HG02759 (cell line): ENCODE data around the gene PGBD1.

Source experiments
- ATAC-seq: cut with Tn5 transposase; IDR thresholded peaks from one replicate; pipeline ENCODE4 v1.9.1; 2021; ENCODE audit warnings: mild to moderate bottlenecking, moderate library complexity; ENCODE audit not compliant: unreplicated experiment

Gene PGBD1, protein sequence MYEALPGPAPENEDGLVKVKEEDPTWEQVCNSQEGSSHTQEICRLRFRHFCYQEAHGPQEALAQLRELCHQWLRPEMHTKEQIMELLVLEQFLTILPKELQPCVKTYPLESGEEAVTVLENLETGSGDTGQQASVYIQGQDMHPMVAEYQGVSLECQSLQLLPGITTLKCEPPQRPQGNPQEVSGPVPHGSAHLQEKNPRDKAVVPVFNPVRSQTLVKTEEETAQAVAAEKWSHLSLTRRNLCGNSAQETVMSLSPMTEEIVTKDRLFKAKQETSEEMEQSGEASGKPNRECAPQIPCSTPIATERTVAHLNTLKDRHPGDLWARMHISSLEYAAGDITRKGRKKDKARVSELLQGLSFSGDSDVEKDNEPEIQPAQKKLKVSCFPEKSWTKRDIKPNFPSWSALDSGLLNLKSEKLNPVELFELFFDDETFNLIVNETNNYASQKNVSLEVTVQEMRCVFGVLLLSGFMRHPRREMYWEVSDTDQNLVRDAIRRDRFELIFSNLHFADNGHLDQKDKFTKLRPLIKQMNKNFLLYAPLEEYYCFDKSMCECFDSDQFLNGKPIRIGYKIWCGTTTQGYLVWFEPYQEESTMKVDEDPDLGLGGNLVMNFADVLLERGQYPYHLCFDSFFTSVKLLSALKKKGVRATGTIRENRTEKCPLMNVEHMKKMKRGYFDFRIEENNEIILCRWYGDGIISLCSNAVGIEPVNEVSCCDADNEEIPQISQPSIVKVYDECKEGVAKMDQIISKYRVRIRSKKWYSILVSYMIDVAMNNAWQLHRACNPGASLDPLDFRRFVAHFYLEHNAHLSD

DNA sequence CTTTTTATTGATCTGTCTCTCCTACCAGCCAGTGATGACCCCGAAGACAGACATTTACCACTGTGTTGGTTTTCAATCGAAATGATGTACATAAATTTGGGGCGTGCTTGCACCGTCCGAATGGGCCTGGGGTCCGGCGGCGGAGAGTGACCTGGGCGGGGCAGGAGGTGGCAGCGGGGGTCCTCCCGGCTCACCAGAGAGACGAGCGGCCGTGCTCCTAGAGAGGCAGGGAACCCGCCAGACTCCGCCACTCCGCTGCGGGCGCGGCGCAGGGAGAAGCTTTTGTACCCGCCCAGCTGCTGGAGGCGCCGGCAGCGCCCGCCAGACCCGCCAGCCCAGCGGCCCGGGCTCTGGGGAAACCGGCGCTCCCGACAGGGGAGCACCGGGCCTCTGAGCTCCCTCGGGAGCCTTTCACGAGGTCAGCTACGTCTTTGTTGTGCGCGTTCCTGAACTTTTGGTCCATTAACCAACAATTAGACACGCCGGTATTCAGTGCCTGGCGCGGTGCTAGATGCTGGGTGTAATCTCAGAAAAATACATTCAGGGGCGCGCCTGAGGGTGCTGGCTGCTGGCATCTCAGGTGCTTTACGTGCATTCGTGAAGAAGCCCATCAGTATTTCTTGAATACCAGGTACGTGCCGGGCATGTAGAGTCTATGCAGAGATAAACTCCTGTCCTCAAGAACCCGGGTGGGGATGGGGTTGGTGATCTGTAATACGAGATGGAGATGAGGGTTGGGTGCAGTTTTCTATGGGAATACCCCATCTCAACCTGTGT, at the start of gene PGBD1:
Gene PGBD1 (plus strand): TSS at position 285 of the 777 bp plus-strand sequence. CDS start 2,242 bp downstream, outside the sequence.
- ATAC-seq = peak; percentile 89

DNA sequence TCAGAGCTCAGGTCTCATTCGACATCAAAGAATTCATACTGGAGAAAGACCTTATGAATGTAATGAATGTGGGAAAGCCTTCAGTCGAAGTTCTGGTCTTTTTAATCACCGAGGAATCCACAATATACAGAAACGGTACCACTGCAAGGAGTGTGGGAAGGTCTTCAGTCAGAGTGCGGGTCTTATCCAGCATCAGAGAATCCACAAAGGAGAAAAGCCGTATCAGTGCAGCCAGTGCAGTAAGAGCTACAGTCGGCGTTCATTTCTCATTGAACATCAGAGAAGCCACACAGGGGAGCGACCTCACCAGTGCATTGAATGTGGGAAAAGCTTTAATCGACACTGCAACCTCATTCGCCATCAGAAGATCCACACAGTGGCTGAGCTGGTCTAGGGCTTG, 48.6 kb upstream of the PGBD1 start:
- no peak for ATAC-seq

DNA sequence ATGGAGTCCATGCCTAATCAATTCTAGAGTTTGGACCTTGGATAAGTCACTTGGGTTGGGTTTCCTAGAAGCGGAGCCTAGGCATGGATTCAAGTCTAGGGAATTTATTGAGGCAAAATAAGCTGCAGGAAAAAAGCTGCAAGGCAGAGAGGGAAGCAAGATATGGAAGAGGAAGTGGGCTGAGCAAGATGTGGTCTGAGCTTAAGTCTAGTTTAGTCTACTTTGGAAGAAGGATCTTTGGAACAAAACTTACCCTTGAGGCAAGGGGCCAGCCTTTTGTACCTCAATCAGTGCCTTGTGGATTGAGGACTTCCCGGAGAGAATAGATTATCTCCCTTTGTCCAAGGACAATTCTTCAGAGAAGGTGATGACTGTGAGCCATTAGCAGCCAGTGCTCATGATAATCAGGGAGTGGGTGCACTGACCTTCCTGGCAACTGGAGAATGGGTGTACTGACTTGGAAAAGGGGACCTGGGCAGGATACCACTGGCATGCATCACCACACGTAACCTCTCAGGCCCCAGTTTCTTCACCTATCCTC, 45.4 kb upstream of the PGBD1 start:
- ATAC-seq = no peak

DNA sequence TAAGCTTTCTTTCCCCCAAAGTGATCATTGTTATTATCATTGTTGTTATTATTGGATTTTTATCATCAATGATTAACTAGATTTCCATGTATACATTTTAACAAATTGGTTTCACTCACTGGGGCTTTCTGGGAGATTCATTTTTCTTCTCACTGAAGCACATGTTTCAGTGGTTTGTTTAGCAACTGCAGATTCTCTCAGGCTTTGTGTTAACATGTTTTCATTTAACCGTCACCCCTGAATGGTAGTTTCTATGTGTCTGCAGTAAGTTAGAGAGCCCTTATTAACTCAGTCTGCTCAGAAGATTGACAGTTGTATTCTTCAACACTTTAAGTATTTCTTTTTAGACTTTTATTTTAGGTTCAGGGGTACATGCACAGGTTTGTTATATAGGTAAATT, 41.7 kb upstream of the PGBD1 start:
- no peak for ATAC-seq

DNA sequence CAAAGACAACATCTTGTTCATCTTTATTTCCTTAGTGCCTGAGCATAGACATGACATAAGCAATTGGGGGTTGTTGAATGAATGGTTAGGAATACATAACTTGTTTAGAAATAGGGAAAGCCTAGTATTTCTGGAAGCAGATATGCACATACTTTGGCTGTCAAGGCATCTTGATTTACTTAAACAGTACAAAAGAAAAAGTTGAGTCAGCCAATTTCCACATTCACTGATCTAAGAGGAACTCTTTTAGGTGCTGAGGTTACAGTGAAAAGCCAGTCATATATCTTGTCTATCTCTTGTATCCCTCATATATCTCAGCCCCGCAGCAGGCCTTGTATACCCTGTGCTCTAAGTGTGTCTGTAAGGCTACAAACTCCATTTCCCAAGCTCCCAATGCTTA, 40.9 kb upstream of the PGBD1 start:
- ATAC-seq = no peak

DNA sequence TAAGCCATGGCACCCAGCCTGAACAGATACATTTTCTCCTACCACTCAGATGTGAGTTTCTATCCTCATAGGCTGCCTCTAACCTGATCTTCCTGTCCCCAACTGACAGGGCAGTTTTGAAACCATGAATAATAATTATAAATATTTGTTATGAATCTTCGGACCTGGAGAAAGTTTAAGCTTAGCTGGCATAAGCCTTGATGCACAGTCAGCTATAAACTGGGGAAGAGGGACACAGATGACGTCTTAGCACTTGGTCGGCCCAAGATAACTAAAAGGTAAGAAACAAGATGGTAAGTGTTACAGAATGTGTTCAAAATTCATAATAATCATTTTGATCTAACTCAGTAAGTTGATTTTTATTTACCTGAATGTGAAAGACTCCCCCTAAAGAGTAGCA, 37.4 kb upstream of the PGBD1 start:
- ATAC-seq = no peak

DNA sequence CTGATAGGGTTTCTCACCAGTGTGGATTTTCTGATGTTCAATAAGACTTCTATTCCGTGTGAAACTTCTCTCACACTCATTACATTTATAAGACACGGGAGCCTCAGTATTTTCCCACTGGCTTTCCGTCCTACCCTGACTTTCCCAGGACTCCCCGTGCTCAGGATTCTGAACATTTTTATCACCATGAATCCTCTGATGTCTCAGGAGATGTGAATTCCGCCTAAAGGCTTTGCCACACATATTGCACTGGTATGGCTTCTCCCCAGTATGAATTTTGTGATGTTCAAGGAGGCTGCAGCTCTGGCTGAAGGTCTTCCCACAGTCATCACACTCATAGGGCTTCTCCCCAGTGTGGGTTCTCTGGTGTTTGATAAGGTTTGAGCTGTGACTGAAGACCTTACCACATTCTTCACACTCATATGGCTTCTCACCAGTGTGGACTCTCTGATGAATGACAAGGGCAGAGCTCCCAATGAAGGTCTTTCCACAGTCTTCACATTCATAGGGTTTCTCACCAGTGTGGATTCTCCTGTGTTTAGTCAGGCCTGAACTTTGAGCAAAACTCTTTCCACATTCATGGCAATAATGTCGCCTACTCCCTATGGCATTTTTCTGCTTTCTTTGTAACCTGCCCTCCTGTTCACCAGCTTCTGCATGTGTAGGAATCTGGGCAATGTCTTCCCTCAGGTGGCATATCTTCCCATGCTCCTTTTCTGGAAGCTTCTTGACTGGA, 36.0 kb upstream of the PGBD1 start:
- ATAC-seq = no peak

DNA sequence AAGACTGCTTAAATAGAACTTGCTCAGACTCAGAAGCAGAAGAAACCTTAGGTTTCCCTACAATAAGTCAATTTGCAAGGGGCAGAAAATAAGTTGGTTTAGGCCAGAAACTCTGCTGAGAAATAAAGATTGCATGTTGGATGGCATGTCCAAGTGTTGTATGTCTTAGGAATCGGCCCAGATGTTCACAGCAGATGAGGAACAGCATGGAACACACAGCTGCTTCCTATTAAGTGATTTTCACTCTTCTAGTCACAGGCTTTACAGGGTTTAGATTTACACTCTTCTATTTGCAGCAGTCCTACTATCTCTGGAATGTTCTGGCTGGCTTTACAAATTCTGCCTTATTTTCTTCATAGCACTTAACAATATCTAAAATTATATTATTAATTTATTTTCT, 32.5 kb upstream of the PGBD1 start:
- ATAC-seq = no peak

DNA sequence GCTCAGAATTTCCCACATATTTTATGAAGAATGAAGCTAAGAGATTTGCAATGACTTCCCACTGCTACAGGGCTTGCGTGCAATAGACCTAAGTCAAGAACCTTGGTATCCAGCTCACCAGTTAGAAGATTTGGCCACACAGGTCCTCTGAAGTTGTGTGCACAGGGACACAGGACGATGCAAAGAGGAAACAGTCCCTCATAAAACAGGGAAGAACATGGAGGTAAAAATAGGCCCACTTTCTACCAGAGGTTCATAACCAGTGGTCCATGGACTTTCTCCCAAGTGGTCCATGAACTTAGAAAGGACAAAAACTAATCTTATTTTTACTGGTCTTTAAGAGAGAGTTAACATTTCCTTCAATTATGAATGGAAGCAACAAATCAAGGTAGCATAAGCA, 30.6 kb upstream of the PGBD1 start:
- no peak for ATAC-seq

DNA sequence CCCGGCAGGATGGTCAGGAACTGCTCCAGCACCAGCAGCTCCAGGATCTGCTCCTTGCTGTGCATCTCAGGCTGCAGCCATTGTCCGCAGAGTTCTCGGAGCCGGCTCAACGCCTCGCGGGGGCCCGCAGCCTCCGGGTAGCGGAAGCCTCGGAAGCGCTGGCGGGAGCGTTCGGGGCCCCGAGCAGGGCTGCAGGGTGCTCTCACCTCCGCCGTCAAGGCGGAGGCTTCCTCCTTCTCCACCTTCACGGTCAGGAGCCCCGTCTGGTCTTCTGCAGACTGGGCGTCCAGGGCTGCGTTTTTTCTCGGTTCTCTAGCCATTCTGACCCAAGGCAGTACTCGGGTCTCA, 29.7 kb upstream of the PGBD1 start:
- peak; percentile 55 for ATAC-seq

DNA sequence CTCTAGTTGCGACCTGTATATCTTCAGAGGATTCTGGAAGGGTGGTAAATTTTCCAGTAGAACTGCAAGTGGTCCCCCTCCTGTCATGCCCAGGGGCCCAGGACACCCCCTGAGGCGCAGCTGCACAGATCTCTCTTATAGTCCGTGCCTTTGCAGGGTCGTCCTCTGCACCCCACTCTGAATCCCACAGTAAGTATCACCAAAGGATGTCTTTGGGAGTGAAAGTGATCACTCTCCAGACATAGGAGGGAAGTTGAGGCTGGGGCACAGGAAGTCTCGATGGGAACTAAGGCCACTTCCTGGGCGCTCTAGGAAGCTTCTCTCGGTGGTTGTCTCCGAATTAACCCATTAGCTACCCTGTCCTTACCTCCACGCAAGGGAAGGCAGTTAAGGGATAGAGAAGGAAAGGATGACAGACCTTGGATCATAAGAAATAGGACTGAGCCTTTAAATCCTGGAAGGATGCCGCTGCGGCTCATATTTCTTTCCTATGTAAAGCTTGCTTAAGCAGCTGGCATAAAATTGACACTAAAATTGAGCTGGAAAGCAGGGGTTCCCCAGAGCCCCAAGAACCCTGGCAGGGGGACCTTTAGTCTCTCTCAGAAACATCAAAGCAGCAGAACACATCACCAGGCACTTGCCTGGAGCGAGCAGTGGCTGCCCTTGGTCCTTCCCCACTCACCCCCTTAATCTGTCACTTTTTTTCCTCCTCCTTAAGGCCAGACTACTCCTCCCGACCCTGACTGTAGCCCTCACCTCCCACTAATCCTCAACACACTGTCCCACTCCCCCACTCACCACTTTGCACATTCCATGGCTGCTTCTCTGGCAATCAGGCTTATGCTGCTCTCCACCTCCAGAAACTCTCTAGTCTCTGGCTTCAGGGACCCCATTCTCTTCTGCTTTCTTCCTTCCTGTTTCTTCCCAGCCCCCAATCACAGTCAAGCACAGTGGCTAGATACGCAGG, 29.1 kb upstream of the PGBD1 start, which contains the start of gene ZKSCAN4:
Gene ZKSCAN4 (minus strand): TSS at position 261 of the 967 bp plus-strand sequence. CDS start 289 bp downstream, outside the sequence.
- peak; percentile 82 for ATAC-seq

DNA sequence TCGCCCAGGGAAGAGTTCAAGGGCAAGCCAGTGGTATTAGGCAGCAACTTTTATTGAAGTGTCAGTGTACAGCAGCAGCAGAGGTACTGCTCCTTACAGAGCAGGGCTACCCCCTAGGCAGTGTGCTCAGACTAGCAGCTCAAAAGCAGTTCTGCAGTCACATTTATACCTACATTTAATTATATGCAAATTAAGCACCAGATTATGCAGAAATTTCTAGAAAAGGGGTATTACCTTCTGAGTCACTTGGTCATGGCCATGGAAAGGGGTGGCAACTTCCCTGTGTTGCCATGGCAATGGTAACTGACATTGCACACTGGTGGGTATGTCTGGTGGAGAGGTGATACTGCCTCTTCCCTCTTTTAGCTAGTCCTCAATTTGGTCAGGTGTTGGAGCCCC, 27.3 kb upstream of the PGBD1 start:
- no peak for ATAC-seq

DNA sequence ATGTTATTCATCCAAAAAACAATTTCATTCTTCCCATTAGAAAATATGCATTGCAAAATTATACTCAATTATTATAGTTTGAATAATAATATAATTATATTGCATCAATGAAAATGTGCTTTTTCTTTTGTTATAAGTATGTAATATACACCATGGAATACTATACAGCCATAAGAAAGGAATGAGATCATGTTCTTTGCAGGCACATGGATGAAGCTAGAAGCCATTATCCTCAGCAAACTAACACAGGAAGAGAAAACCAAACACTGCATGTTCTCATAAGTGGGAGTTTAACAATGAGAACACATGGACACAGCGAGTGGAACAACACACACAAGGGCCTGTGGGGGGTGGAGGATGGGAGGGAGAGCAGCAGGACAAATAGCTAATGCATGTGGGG, 24.3 kb upstream of the PGBD1 start:
- no peak for ATAC-seq

DNA sequence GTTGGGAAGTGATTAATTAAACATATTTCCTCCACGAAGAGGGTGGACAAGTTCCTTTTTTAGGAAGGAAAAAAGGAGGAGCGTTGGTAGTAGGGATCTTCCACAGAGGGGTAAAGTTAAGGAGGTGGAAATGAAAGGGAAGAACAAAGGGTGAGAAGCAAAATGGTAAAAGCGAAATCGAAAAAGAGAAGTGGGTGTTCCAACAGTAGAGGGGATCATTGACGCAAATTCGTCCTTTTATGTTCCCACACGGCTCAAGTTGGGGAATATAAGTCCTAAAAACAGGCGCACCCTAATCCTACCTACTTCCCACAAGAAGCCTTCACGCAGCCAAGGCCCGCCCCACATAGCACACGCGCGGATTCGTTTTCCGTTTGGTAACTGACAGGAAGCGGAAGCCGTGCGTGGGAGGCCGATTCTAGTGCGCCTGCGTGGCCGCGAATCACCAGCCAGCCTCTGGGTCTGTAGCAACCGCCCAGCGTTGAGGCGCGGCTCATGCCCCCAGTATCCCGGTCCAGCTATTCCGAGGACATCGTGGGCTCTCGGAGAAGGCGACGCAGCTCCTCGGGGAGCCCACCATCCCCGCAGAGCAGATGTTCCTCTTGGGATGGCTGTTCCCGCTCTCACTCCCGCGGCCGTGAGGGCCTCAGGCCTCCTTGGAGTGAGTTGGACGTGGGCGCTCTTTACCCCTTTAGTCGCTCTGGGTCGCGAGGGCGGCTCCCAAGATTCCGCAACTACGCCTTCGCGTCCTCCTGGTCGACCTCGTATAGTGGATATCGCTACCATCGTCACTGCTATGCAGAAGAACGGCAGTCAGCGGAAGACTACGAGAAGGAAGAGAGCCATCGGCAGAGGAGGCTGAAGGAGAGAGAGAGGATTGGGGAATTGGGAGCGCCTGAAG, 22.2 kb upstream of the PGBD1 start, which contains the start of gene NKAPL:
Gene NKAPL (plus strand): TSS at position 421 of the 901 bp plus-strand sequence. CDS start 75 bp downstream, at position 496.
- ATAC-seq = no peak

DNA sequence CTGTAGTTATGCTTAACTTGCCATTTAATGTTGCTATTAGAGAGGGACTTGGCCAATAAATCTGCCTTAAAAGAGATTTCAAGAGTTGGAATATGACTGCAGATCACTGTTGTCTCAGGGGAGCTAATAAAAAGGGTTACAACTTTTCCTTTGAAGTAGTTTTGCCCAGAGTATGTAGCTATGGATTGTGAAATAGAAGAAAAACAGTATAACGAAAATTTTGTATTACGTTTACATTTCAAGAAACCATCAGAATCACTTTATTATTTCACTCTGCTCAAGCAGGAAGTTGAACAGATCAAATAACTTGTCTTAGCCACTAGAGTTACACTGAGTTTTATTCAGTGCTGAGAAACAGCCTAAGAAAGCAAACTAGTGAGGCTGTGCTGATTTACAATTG, 17.4 kb upstream of the PGBD1 start:
- ATAC-seq = no peak

DNA sequence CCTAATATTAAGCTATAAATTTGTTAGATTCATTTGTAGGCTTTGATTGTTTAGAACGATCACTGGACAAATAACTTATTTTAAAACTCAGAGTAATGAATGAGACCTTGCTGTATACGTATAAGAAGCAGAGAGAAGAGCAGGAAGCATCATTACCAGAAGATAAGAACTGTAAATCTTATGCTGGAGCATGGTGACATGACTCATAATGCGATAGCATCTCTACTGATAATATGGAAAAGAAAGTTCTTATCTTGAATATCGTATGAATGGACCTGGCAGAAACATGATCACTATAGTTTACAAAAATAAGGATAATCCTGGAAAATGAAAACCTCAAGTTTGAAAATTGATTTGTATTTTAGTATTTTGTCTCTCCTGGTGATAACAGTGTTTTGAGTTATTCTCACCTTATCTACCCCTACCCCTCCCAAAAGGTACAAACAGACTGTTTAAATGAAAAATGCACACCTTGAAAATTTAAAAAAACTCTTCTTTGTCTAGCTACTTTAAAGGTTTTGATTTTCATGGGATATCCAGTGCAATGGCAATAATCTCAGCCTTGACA, 16.5 kb upstream of the PGBD1 start:
- ATAC-seq = no peak

DNA sequence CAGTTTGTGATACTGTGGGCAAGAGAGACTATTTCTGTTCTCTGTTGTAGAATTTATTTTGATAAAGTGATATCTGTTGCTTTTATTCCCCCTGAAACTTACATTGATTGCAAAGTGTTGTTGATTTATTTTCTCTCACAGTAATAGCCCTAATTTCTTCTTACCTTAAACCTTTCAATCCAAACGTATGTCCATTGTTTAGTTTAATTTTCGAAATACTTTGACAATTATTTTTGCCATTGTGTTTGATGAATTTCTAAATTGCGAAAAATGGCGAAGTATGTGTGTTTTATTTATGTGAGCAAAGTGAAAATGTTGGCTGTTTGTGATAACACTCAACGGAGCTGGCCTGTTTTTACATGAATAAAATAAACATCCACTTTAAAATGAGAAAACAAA, 14.8 kb upstream of the PGBD1 start:
- ATAC-seq = no peak
